DND-41 (cell line): Measurements from ENCODE around the gene GPC6.

Experiments
- ATAC-seq: fragments of 200-7000 bp; cut with Tn5 transposase; 3 replicates; pipeline ENCODE4 v1.9.1; 2021; ENCODE audit warnings: low read depth; ENCODE audit not compliant: insufficient read depth
- DNase-seq: peaks from one replicate; pipeline ENCODE4 v3.0.0-alpha.2; 2020
- H2AFZ ChIP-seq: 2 replicates; pipeline ENCODE4 v1.6.0; 2012; ENCODE audit warnings: low read depth, low read length
- H3K27ac ChIP-seq: 2 replicates; pipeline ENCODE4 v1.5.1; 2012; ENCODE audit warnings: low read length, inconsistent platforms
- H3K27me3 ChIP-seq: fragments of 200-600 bp; sonication (generic); 2 replicates; pipeline ENCODE4 v1.6.0; 2012; ENCODE audit warnings: low read length, mild to moderate bottlenecking, inconsistent platforms; ENCODE audit not compliant: insufficient read depth, poor library complexity
- H3K36me3 ChIP-seq: 2 replicates; pipeline ENCODE4 v1.5.1; 2012; ENCODE audit warnings: low read length, inconsistent platforms; ENCODE audit not compliant: insufficient read depth
- H3K4me1 ChIP-seq: 2 replicates; pipeline ENCODE4 v1.5.1; 2012; ENCODE audit warnings: mild to moderate bottlenecking, low read length; ENCODE audit not compliant: insufficient read depth
- H3K4me2 ChIP-seq: 2 replicates; pipeline ENCODE4 v1.6.0; 2012; ENCODE audit warnings: mild to moderate bottlenecking, moderate library complexity, low read length, inconsistent platforms; ENCODE audit not compliant: insufficient read depth
- H3K4me3 ChIP-seq, 2 experiments: fragments of 200-600 bp in 1 of 2; shearing (Covaris generic) in 1 of 2; 2 replicates each; pipeline ENCODE4 v1.5.1; 2012 to 2016; ENCODE audit warnings: inconsistent platforms in 2 of 2, low read length in 2 of 2, mild to moderate bottlenecking in 2 of 2, low read depth in 1 of 2, moderate library complexity in 1 of 2
- H3K79me2 ChIP-seq: 2 replicates; pipeline ENCODE4 v1.6.0; 2012; ENCODE audit warnings: low read length, inconsistent platforms; ENCODE audit not compliant: insufficient read depth
- H3K9ac ChIP-seq: 2 replicates; pipeline ENCODE4 v1.6.0; 2012; ENCODE audit warnings: low read depth, mild to moderate bottlenecking, inconsistent platforms, low read length, moderate library complexity
- H3K9me3 ChIP-seq: 2 replicates; pipeline ENCODE4 v1.5.1; 2012; ENCODE audit warnings: low read length, moderate library complexity, mild to moderate bottlenecking, inconsistent platforms; ENCODE audit not compliant: insufficient read depth, severe bottlenecking
- H4K20me1 ChIP-seq: 2 replicates; pipeline ENCODE4 v1.6.0; 2012; ENCODE audit warnings: low read length; ENCODE audit not compliant: insufficient read depth
- CTCF ChIP-seq: IDR thresholded peaks from 2 replicates; pipeline ENCODE4 v1.5.1; 2012; ENCODE audit warnings: borderline replicate concordance, low read length, moderate library complexity, mild to moderate bottlenecking; ENCODE audit not compliant: poor library complexity, severe bottlenecking; ENCODE audit errors: extremely low read depth
- EZH2 ChIP-seq: IDR thresholded peaks from 3 replicates; pipeline ENCODE4 v1.6.1; 2012; ENCODE audit warnings: borderline replicate concordance, low read depth, mild to moderate bottlenecking, moderate library complexity, low read length, inconsistent platforms; ENCODE audit not compliant: severe bottlenecking

The GPC6 gene

GRCh38 chr13:93467175-93467574 is 240.6 kb downstream of the GPC6 start:
- Histone ChIP-seq H3K4me1 (no peaks in the 10 kb centered on the region), H3K27me3 (no peaks in the 10 kb centered on the region), H4K20me1 (no peaks in the 10 kb centered on the region), H3K9me3 (no peaks in the 10 kb centered on the region), H2AFZ (no peak overlapping the region), H3K4me3 (no peak overlapping the region), H3K79me2 (no peaks in the 10 kb centered on the region), H3K9ac (no peak overlapping the region), H3K36me3 (no peaks in the 10 kb centered on the region), H3K4me2 (no peak overlapping the region), H3K27ac (no peak overlapping the region)
- TF ChIP-seq CTCF (no peak), EZH2 (no peak)
- DNase-seq (no peak), ATAC-seq (no peak)

GRCh38 chr13:93468433-93468832 is 241.8 kb downstream of the GPC6 start:
- Histone ChIP-seq H3K9ac (no peak overlapping the region), H3K27me3 (no peaks in the 10 kb centered on the region), H4K20me1 (no peaks in the 10 kb centered on the region), H3K36me3 (no peaks in the 10 kb centered on the region), H3K79me2 (no peaks in the 10 kb centered on the region), H3K27ac (no peak overlapping the region), H3K4me1 (no peaks in the 10 kb centered on the region), H3K4me2 (no peak overlapping the region), H2AFZ (no peak overlapping the region), H3K4me3 (no peak overlapping the region), H3K9me3 (peaks cover 9% of the 10 kb centered on the region)
- TF ChIP-seq EZH2 = no peak
- no peak for TF ChIP-seq CTCF
- DNase-seq = no peak
- ATAC-seq = no peak

DNA sequence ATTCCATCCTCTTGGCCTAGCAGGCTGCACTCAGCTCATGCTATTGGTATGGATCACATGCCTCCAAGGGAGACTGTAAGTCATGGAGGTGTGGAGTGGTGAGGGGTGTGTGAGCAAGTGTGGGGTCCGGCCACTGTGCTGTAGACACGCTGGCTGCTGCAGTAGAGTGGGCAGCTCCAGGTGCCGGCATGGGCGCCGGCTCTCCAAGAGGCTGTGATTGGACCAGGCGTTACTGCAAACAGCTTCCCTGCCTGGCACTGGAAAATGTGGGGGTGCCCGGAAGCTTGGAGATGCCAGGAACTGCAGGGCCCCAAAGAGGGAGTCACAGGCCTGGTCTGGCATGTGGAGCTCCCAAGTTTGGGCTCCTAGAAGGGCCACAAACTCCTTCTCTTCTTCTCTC is 245.7 kb downstream of the GPC6 start:
- no peak overlapping the region for H3K9ac ChIP-seq
- no peak for ATAC-seq
- TF ChIP-seq EZH2 = no peak
- no peak for TF ChIP-seq CTCF
- no peaks in the 10 kb centered on the region for H3K79me2 ChIP-seq
- H3K4me3 ChIP-seq = no peak overlapping the region
- H3K27me3 ChIP-seq = no peaks in the 10 kb centered on the region
- no peak overlapping the region for H3K4me2 ChIP-seq
- peaks cover 15% of the 10 kb centered on the region for H3K9me3 ChIP-seq
- H3K36me3 ChIP-seq = no peaks in the 10 kb centered on the region
- H4K20me1 ChIP-seq = no peaks in the 10 kb centered on the region
- H2AFZ ChIP-seq = no peak overlapping the region
- H3K27ac ChIP-seq = no peak overlapping the region
- no peak for DNase-seq
- H3K4me1 ChIP-seq = no peaks in the 10 kb centered on the region

- no peak for DNase-seq
- TF ChIP-seq CTCF (no peak), EZH2 (no peak)
- H3K27ac ChIP-seq = no peak overlapping the region
Measured at GRCh38 chr13:93472814-93473296, 246.2 kb downstream of the GPC6 start.

More at GRCh38 chr13:93472814-93473296, 246.2 kb downstream of the GPC6 start:
- no peak overlapping the region for H3K4me2 ChIP-seq
- H2AFZ ChIP-seq = no peak overlapping the region
- no peak overlapping the region for H3K4me3 ChIP-seq
- H3K9ac ChIP-seq = no peak overlapping the region
- no peaks in the 10 kb centered on the region for H3K36me3 ChIP-seq
- H3K79me2 ChIP-seq = no peaks in the 10 kb centered on the region
- no peaks in the 10 kb centered on the region for H3K4me1 ChIP-seq
- ATAC-seq = no peak
- H4K20me1 ChIP-seq = no peaks in the 10 kb centered on the region
- H3K27me3 ChIP-seq = no peaks in the 10 kb centered on the region
- peaks cover 15% of the 10 kb centered on the region for H3K9me3 ChIP-seq
